ENCODE data around the gene ANKRD11.

ANKRD11 gene

DNA sequence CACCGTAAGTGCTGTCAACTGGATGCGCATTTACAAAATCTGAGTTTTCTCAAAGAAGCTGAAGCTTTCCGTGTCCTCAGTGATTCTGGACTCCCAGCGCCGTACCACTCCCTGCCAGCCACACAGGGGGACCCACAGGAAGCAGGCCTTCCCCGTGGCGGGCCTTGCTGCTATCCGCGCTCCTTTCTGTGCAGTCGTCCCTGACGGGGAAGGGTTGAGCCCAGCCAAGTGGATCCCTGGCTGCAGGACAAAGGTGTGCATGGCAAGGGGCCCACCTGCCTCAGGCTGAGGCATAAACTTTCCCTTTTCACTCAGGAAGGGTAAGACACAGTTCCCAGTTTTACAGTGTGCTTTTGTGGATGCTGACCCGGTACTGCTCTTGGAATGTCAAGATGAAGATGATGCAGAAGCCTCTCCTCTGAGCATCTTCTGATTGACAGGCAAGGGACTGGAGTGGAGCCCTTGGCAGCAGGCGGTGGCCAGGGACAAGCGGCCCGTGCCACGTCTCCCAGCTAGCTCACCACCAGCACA is 93.0 kb downstream of the ANKRD11 start:
- peaks cover 93% of the 10 kb centered on the region for H3K79me2 ChIP-seq (ENCODE audit: control insufficient read depth, low read length)
- H3K9me3 ChIP-seq (ENCODE audit: control insufficient read depth, insufficient read depth, low read length) = no peaks in the 10 kb centered on the region
- no peak overlapping the region for H3K27ac ChIP-seq (ENCODE audit: low read depth, low read length)
- no peaks in the 10 kb centered on the region for H3K9me2 ChIP-seq (replicated peaks; ENCODE audit: control insufficient read depth, low read length)
- peaks cover 36% of the 10 kb centered on the region for H4K20me1 ChIP-seq (ENCODE audit: control insufficient read depth, insufficient read depth, low read depth, low read length)
- no peak overlapping the region for H3K4me2 ChIP-seq (ENCODE audit: low read length)
- TF ChIP-seq EZH2phosphoT487 (IDR thresholded peaks at IDR 0.05; ENCODE audit: borderline replicate concordance, low read length) = no peak
- TF ChIP-seq, protein P1, sequence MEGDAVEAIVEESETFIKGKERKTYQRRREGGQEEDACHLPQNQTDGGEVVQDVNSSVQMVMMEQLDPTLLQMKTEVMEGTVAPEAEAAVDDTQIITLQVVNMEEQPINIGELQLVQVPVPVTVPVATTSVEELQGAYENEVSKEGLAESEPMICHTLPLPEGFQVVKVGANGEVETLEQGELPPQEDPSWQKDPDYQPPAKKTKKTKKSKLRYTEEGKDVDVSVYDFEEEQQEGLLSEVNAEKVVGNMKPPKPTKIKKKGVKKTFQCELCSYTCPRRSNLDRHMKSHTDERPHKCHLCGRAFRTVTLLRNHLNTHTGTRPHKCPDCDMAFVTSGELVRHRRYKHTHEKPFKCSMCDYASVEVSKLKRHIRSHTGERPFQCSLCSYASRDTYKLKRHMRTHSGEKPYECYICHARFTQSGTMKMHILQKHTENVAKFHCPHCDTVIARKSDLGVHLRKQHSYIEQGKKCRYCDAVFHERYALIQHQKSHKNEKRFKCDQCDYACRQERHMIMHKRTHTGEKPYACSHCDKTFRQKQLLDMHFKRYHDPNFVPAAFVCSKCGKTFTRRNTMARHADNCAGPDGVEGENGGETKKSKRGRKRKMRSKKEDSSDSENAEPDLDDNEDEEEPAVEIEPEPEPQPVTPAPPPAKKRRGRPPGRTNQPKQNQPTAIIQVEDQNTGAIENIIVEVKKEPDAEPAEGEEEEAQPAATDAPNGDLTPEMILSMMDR (IDR thresholded peaks at IDR 0.05; ENCODE audit: low read depth, low read length, poor library complexity, severe bottlenecking) = no peak
- no peak overlapping the region for H3K4me3 ChIP-seq (ENCODE audit: low read length)
- H3K36me3 ChIP-seq (ENCODE audit: control insufficient read depth, low read length) = peaks cover 10% of the 10 kb centered on the region; the same call in 1 of the 2 replicates
- no peaks in the 10 kb centered on the region for H3K4me1 ChIP-seq (ENCODE audit: control insufficient read depth, low read length)
- H3F3A ChIP-seq (ENCODE audit: control insufficient read depth, insufficient read depth) = no peaks in the 10 kb centered on the region
- no peaks in the 10 kb centered on the region for H3K27me3 ChIP-seq (ENCODE audit: control insufficient read depth, low read length)

DNA sequence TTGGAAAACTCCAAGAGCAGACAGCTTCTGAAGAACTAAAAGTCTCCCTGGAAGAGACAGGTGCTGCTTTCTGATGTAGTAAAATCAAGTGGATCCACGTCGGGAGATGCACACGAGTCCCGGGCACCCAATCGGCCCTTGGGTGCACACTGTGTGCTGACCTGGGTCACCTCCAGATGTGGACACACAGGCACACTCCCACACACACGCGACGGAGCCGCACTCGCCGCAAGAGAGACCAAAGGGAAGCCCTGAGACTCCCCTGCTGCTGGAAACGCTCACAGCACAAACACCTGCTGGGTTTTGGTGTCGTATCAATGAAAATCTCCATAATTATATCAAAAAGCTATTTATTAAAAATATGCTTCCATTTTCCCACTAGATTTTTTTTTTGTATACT is 94.2 kb downstream of the ANKRD11 start:
- TF ChIP-seq, protein P1 (IDR thresholded peaks at IDR 0.05; ENCODE audit: low read depth, low read length, poor library complexity, severe bottlenecking) = no peak
- TF ChIP-seq EZH2phosphoT487 (IDR thresholded peaks at IDR 0.05; ENCODE audit: borderline replicate concordance, low read length) = no peak
- H3K27ac ChIP-seq (ENCODE audit: low read depth, low read length) = no peak overlapping the region
- H3K4me1 ChIP-seq (ENCODE audit: control insufficient read depth, low read length) = no peaks in the 10 kb centered on the region
- H3F3A ChIP-seq (ENCODE audit: control insufficient read depth, insufficient read depth) = no peaks in the 10 kb centered on the region
- H3K4me2 ChIP-seq (ENCODE audit: low read length) = no peak overlapping the region
- H3K36me3 ChIP-seq (ENCODE audit: control insufficient read depth, low read length) = peaks cover 12% of the 10 kb centered on the region; the same call in 1 of the 2 replicates
- no peak overlapping the region for H3K4me3 ChIP-seq (ENCODE audit: low read length)
- no peaks in the 10 kb centered on the region for H3K27me3 ChIP-seq (ENCODE audit: control insufficient read depth, low read length)
- peaks cover 34% of the 10 kb centered on the region for H4K20me1 ChIP-seq (ENCODE audit: control insufficient read depth, insufficient read depth, low read depth, low read length)
- H3K9me2 ChIP-seq (replicated peaks; ENCODE audit: control insufficient read depth, low read length) = no peaks in the 10 kb centered on the region
- H3K9me3 ChIP-seq (ENCODE audit: control insufficient read depth, insufficient read depth, low read length) = no peaks in the 10 kb centered on the region
- peaks cover 92% of the 10 kb centered on the region for H3K79me2 ChIP-seq (ENCODE audit: control insufficient read depth, low read length)

DNA sequence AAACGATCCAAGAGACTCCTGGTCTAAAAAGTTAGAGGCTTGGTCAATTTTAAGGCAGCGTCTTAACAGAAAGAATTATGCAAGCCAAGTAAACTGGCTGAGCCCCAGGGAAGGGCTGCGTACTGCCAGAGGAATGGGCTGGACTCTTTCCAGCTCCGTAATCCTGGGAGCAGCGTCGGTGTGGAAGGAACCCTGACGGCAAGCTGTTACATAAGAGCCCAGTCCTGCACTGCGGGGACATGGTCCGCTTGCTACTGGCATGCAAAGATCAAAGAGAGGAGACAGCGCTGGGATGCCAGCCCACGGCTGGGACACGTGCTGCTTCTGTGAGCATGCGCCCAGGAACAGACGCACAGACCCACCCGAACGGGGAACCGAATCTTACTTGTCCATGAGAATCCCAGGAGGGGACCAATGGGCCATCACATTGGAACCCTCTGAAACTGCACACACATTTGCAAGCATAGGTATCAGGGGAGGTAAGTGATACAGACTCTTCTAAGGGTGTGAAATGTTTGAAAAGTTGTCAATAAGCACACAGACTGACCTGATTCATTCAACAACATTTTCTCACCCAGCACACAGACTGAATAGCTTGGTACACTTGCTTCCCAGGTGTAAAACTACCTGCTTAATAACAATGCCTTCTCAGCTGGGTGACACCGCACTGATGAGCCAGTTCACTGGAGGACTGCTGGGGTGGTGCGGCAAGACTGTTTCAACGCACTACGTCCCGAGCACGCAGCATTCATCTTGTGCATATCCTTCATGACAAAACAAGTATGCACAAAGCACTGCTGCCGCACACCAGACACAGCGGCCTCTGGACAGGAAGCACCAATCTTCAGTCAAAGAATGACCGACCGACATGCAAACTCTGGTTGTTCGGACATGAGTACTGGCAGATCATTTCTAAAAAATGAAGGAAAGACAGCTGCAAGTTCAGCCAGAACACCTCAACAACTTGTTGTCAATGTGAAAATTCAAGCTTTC is 94.9 kb downstream of the ANKRD11 start:
- peaks cover 12% of the 10 kb centered on the region; the same call in 1 of the 2 replicates for H3K36me3 ChIP-seq (ENCODE audit: control insufficient read depth, low read length)
- no peak for TF ChIP-seq EZH2phosphoT487 (IDR thresholded peaks at IDR 0.05; ENCODE audit: borderline replicate concordance, low read length)
- TF ChIP-seq, protein P1 (IDR thresholded peaks at IDR 0.05; ENCODE audit: low read depth, low read length, poor library complexity, severe bottlenecking) = no peak
- no peaks in the 10 kb centered on the region for H3K9me2 ChIP-seq (replicated peaks; ENCODE audit: control insufficient read depth, low read length)
- H3K4me2 ChIP-seq (ENCODE audit: low read length) = no peak overlapping the region
- H3F3A ChIP-seq (ENCODE audit: control insufficient read depth, insufficient read depth) = no peaks in the 10 kb centered on the region
- H4K20me1 ChIP-seq (ENCODE audit: control insufficient read depth, insufficient read depth, low read depth, low read length) = peaks cover 34% of the 10 kb centered on the region
- H3K27me3 ChIP-seq (ENCODE audit: control insufficient read depth, low read length) = no peaks in the 10 kb centered on the region
- H3K9me3 ChIP-seq (ENCODE audit: control insufficient read depth, insufficient read depth, low read length) = no peaks in the 10 kb centered on the region
- H3K4me3 ChIP-seq (ENCODE audit: low read length) = no peak overlapping the region
- no peaks in the 10 kb centered on the region for H3K4me1 ChIP-seq (ENCODE audit: control insufficient read depth, low read length)
- H3K27ac ChIP-seq (ENCODE audit: low read depth, low read length) = no peak overlapping the region
- peaks cover 92% of the 10 kb centered on the region for H3K79me2 ChIP-seq (ENCODE audit: control insufficient read depth, low read length)

All from DOHH2 (cell line).